ENCODE measurements around the gene NPPC.
"Not testable (repeated sequence)": the region's sequence is repeated elsewhere in the genome, so short reads cannot be mapped to it uniquely, and the experiment has no call there.

NPPC gene

GRCh38 chr2:231920366-231920765, 5.8 kb downstream of the NPPC start:
- no peak for DNase-seq (ENCODE audit: low read depth, low spot score)

GRCh38 chr2:231919341-231920035, 6.7 kb downstream of the NPPC start:
- no peak for DNase-seq (ENCODE audit: low read depth, low spot score)

- DNase-seq (ENCODE audit: low read depth, low spot score), result no peak
Measured at GRCh38 chr2:231918501-231919330, 7.5 kb downstream of the NPPC start.

- DNase-seq (ENCODE audit: low read depth, low spot score), result peak; percentile 23
Measured at GRCh38 chr2:231917280-231918066, 8.7 kb downstream of the NPPC start.

GRCh38 chr2:231914077-231914690, 12.0 kb downstream of the NPPC start:
- no peak for DNase-seq (ENCODE audit: low read depth, low spot score)

- DNase-seq (ENCODE audit: low read depth, low spot score), result no peak
Measured at GRCh38 chr2:231911381-231911780, 14.8 kb downstream of the NPPC start.

GRCh38 chr2:231910771-231911170, 15.4 kb downstream of the NPPC start:
- no peak for DNase-seq (ENCODE audit: low read depth, low spot score)

- not testable (repeated sequence) for DNase-seq (ENCODE audit: low read depth, low spot score)
Measured at GRCh38 chr2:231910161-231910560, 16.0 kb downstream of the NPPC start.

- DNase-seq (ENCODE audit: low read depth, low spot score), result no peak
Measured at GRCh38 chr2:231909631-231910030, 16.6 kb downstream of the NPPC start.

- no peak for DNase-seq (ENCODE audit: low read depth, low spot score)
Measured at GRCh38 chr2:231908584-231908983, 17.6 kb downstream of the NPPC start.

GRCh38 chr2:231907765-231908164, 18.4 kb downstream of the NPPC start:
- DNase-seq (ENCODE audit: low read depth, low spot score), result no peak

GRCh38 chr2:231905026-231905425, 21.2 kb downstream of the NPPC start:
- no peak for DNase-seq (ENCODE audit: low read depth, low spot score)

GRCh38 chr2:231904161-231904611, 22.0 kb downstream of the NPPC start:
- DNase-seq (ENCODE audit: low read depth, low spot score), result no peak

- no peak for DNase-seq (ENCODE audit: low read depth, low spot score)
Measured at GRCh38 chr2:231902598-231902997, 23.6 kb downstream of the NPPC start.

GRCh38 chr2:231900972-231901371, 25.2 kb downstream of the NPPC start:
- no peak for DNase-seq (ENCODE audit: low read depth, low spot score)

GRCh38 chr2:231900486-231900942, 25.7 kb downstream of the NPPC start:
- DNase-seq (ENCODE audit: low read depth, low spot score), result peak; percentile 84

- DNase-seq (ENCODE audit: low read depth, low spot score), result no peak
Measured at GRCh38 chr2:231894566-231895380, 31.4 kb downstream of the NPPC start.

- no peak for DNase-seq (ENCODE audit: low read depth, low spot score)
Measured at GRCh38 chr2:231891514-231891905, 34.7 kb downstream of the NPPC start.

- DNase-seq (ENCODE audit: low read depth, low spot score), result no peak
Measured at GRCh38 chr2:231890896-231891513, 35.2 kb downstream of the NPPC start.

- DNase-seq (ENCODE audit: low read depth, low spot score), result no peak
Measured at GRCh38 chr2:231887756-231888155, 38.4 kb downstream of the NPPC start.

Data from astrocyte of the hippocampus (primary cell).